Omental fat pad (tissue), 4 donors: ENCODE measurements around the gene EME2. TPM values are rescaled to one million over a fixed set of nuclear protein-coding genes. Genes with fewer than 3 reads are reported as not detected.

Experiments
- ATAC-seq: fragments of 150-250 bp; one replicate; pipeline ENCODE4 v1.9.1; 2016; ENCODE audit warnings: mild to moderate bottlenecking, moderate library complexity; ENCODE audit not compliant: low FRiP score
- DNase-seq: peaks from one replicate; pipeline ENCODE4 v3.0.0-alpha.2; 2019; ENCODE audit warnings: low spot score
- total RNA-seq, 4 donors: library from RNA; depleted of rRNA; stranded (reverse); fragments of >200 nt; gene quantifications; one replicate each; pipeline ENCODE4 v1.1.0, GENCODE V29; 2016
- TF ChIP-seq, protein P1 (sequence below), 3 donors: fragments of 450-650 bp; IDR thresholded peaks; one replicate each; pipeline ENCODE4 v1.5.1; 2016 to 2017; ENCODE audit warnings: antibody characterized with exemption in 3 of 3, mild to moderate bottlenecking in 3 of 3, moderate library complexity in 2 of 3

EME2 gene
- total RNA-seq, 4 donors from 2014 or later: 5.9 to 16.2 (median 7.1) TPM

DNA sequence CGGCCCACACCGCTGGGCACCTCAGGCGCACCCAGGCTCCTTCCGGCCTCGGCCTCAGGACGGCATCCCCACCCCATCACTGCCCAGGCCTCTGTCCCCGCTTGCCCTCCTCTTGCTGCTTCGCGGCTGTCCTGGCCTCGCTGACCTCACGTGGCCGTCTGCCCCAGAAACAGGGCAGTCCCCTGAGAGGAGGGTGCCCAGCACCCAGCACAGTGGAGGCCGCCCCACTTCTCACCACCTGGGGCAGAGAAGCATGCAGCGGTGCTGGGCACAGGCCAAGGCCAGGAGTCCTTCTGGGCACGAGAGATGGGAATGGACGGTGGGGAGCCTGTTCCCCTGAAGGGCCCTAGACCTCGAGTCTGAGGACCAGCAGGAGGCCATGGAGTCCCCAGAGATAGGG is 45.1 kb downstream of the EME2 start:
- no peak for DNase-seq
- TF ChIP-seq, protein P1, sequence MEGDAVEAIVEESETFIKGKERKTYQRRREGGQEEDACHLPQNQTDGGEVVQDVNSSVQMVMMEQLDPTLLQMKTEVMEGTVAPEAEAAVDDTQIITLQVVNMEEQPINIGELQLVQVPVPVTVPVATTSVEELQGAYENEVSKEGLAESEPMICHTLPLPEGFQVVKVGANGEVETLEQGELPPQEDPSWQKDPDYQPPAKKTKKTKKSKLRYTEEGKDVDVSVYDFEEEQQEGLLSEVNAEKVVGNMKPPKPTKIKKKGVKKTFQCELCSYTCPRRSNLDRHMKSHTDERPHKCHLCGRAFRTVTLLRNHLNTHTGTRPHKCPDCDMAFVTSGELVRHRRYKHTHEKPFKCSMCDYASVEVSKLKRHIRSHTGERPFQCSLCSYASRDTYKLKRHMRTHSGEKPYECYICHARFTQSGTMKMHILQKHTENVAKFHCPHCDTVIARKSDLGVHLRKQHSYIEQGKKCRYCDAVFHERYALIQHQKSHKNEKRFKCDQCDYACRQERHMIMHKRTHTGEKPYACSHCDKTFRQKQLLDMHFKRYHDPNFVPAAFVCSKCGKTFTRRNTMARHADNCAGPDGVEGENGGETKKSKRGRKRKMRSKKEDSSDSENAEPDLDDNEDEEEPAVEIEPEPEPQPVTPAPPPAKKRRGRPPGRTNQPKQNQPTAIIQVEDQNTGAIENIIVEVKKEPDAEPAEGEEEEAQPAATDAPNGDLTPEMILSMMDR (IDR thresholded peaks at IDR 0.05): no peak
- ATAC-seq: no peak

DNA sequence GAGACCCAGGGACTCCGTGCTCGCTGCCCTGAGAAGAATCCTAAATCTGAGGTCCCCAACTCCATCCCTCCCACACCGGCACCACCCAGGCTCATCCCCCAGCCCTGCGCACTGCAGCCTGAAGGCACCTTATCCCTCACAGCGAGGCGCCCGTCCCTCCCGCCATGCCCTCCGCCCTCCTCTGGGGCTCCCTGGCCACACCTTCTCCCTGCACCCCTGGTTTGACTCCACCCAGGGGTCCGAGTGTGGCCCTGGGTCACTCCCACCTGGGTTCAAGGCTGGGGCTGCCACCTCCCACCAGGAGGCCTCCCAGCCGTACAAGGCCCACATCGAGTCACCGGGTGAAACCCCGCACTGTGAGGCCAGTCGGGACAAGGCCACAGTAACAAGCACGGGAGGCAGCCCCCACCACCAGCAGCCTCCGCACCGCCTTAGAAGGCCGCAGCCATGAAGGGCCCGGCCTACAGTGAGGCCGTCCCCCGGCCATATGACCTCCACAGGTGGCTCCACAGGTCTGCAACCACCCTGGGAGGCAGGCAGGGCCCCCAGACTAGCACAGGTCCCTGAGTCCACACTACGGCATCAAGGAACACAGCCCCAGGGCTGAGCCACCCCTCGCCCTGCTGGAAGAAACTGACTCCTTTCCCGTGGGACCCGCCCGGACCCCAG is 45.7 kb downstream of the EME2 start:
- TF ChIP-seq, protein P1 (IDR thresholded peaks at IDR 0.05): no peak
- no peak for ATAC-seq
- no peak for DNase-seq

- TF ChIP-seq, protein P1 (IDR thresholded peaks at IDR 0.05): no peak
- ATAC-seq (no peak), DNase-seq (no peak)
Observed at GRCh38 chr16:1818873-1819525, 46.4 kb downstream of the EME2 start.

DNA sequence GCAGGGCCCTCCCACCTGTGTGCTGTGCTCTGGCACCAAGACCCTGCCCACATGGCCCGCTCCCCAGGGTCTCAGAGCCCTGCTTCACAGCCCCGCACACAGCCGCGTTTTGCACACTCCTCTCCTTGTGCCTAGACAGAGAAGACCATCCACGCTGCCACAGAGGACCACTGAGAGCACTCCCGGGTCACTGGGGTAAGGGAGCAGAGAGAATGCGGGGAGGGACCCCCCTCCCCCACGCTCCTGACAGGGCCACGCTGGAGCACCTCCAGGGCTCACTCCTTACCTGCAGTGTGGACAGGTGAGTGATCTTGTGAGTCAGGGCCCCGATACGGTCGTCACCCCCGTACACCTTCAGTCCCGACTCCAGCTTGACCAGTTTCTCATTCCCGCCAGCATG is 47.0 kb downstream of the EME2 start:
- ATAC-seq: no peak
- DNase-seq: no peak
- TF ChIP-seq, protein P1 (IDR thresholded peaks at IDR 0.05): no peak

DNA sequence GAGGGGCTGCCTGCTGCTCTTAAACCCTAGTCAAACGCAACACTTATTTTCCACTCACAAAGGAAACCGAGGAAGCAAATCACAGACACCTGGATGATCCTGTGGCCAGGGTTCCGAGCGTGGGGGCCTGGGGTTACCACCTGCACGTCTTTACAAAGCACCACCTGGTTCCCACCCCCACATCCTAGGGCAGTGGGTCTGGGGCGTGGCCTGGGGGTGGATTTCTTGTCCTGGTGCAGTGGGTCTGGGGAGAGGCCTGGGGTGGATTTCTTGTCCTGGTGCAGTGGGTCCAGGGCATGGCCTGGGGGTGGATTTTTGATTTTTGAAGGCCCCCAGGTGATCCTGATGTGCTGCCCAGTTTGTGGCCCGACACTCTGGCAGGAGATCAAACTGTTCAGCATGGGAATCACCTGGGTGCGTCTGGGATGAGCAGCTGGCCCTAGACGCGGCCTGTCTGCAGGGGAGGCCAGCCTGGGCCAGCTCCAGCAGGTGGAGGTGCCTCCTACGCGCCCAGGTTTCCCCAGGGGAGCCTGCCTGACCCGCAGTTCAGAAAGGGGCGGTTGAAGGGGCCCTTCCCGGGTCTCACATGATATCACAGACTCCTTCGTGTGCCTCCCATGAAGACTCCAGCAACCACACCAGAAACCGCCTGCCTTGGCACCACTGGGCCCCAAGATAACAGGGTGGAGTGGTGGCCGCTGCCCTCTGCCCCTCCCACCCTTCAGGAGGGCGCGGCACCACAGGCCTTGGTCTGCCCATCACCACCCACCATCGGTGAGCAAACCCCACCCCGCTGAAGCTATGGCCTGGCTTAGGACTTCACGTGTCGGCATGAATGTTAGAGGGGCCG is 47.7 kb downstream of the EME2 start:
- ATAC-seq (no peak), DNase-seq (no peak)
- TF ChIP-seq, protein P1 (IDR thresholded peaks at IDR 0.05): no peak

DNA sequence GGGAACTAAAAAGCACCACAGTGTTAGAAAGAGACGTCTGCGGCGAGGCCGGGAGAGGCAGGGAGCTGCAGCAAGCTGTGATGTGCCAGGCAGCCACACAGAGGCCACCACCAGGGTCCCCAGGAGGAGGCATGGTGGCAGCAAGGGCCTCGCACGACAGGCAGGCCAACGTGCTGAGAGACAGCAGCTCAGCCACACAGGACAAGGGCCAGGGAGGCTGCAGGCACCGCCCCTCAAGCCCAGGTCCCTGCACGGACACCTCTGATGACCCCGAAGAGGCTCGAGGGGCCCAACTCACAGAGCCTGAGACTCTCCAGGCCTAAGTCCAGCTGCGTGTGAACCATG is 48.3 kb downstream of the EME2 start:
- ATAC-seq (no peak), DNase-seq (no peak)
- TF ChIP-seq, protein P1 (IDR thresholded peaks at IDR 0.05): no peak
